Kidney epithelial cell (primary cell): ENCODE measurements around the gene CD79A. TPM values are rescaled to one million over a fixed set of nuclear protein-coding genes. Genes with fewer than 3 reads are reported as not detected.

Experiments
- DNase-seq: peaks from one replicate; pipeline ENCODE4 v3.0.0-alpha.2; 2010; ENCODE audit warnings: low read depth
- H3K27me3 ChIP-seq: 2 replicates; pipeline ENCODE4 v1.6.0; 2011; ENCODE audit warnings: low read length; ENCODE audit not compliant: control insufficient read depth, insufficient read depth
- H3K36me3 ChIP-seq: 2 replicates; pipeline ENCODE4 v1.5.1; 2011; ENCODE audit warnings: low read length; ENCODE audit not compliant: control insufficient read depth, insufficient read depth
- H3K4me3 ChIP-seq: 2 replicates; pipeline ENCODE4 v1.5.1; 2011; ENCODE audit warnings: low read depth, mild to moderate bottlenecking, control low read depth, low read length
- CTCF ChIP-seq: IDR thresholded peaks from 2 replicates; pipeline ENCODE4 v1.5.1; 2011; ENCODE audit warnings: mild to moderate bottlenecking, moderate library complexity, low read length, control low read depth, inconsistent platforms; ENCODE audit not compliant: insufficient read depth, poor library complexity, severe bottlenecking
- total RNA-seq: library from RNA; depleted of rRNA; stranded (reverse); fragments of >200 nt; gene quantifications from 2 replicates; pipeline ENCODE4 v1.2.3, GENCODE V29; 2015

CD79A gene
- total RNA-seq, 1 donor from 2014 or later = not detected

- TF ChIP-seq CTCF = no peak
- Histone ChIP-seq H3K27me3 (peaks cover 88% of the 10 kb centered on the region), H3K36me3 (no peaks in the 10 kb centered on the region), H3K4me3 (no peak overlapping the region)
- DNase-seq = no peak
These were observed 44.8 kb downstream of the CD79A start for GRCh38 chr19:41921577-41922576.

- Histone ChIP-seq H3K36me3 (no peaks in the 10 kb centered on the region), H3K27me3 (peaks cover 88% of the 10 kb centered on the region), H3K4me3 (no peak overlapping the region)
- no peak for DNase-seq
- no peak for TF ChIP-seq CTCF
These were observed 45.5 kb downstream of the CD79A start for GRCh38 chr19:41922585-41922984.

GRCh38 chr19:41923045-41923788 lies 46.1 kb downstream of the CD79A start:
- DNase-seq = no peak
- Histone ChIP-seq H3K27me3 (peaks cover 86% of the 10 kb centered on the region), H3K4me3 (no peak overlapping the region), H3K36me3 (no peaks in the 10 kb centered on the region)
- TF ChIP-seq CTCF = no peak

- Histone ChIP-seq H3K27me3 (peaks cover 87% of the 10 kb centered on the region), H3K36me3 (no peaks in the 10 kb centered on the region), H3K4me3 (no peak overlapping the region)
- no peak for DNase-seq
- no peak for TF ChIP-seq CTCF
These were observed 47.4 kb downstream of the CD79A start for GRCh38 chr19:41924151-41925145.

GRCh38 chr19:41925208-41926003 lies 48.3 kb downstream of the CD79A start:
- H3K27me3 ChIP-seq = peaks cover 92% of the 10 kb centered on the region
- H3K4me3 ChIP-seq = no peak overlapping the region
- H3K36me3 ChIP-seq = no peaks in the 10 kb centered on the region
- no peak for DNase-seq
- no peak for TF ChIP-seq CTCF
